ENCODE measurements around the gene CAMK4.
A peak's percentile ranks its signal among the peaks of the same experiment; 100 is the strongest.

The CAMK4 gene

DNA sequence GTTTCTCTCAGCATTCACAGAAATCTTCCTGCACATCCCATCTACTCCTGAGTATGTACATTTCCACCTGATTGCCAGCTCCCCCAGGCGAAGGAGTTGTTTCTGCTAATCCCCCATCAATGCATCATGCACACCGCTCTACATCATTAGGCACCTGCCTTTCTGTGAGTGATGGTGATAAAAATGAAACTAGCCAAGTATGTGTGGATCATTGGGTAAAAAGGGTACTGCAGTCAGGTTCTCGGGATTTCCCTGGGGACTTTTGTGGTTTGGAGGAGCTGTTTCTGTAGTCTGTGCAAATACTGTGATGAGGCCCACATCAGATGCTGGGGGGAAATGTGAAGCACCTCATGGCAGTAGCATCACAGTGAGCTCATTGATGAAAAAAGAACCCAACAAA lies 30.4 kb downstream of the CAMK4 start (continued):
- TF ChIP-seq, protein P1, sequence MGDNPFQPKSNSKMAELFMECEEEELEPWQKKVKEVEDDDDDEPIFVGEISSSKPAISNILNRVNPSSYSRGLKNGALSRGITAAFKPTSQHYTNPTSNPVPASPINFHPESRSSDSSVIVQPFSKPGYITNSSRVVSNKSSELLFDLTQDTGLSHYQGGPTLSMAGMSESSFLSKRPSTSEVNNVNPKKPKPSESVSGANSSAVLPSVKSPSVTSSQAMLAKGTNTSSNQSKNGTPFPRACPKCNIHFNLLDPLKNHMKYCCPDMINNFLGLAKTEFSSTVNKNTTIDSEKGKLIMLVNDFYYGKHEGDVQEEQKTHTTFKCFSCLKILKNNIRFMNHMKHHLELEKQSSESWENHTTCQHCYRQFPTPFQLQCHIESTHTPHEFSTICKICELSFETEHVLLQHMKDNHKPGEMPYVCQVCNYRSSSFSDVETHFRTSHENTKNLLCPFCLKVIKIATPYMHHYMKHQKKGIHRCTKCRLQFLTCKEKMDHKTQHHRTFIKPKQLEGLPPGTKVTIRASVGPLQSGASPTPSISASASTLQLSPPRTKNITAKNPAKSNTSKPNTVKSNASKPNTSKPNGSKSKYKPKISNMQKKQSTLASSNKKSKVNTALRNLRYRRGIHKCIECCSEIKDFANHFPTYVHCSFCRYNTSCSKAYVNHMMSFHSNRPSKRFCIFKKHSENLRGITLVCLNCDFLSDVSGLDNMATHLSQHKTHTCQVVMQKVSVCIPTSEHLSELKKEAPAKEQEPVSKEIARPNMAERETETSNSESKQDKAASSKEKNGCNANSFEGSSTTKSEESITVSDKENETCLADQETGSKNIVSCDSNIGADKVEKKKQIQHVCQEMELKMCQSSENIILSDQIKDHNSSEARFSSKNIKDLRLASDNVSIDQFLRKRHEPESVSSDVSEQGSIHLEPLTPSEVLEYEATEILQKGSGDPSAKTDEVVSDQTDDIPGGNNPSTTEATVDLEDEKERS (tag by site-specific recombination; IDR thresholded peaks at IDR 0.05) = no peak
- TF ChIP-seq, protein P2, sequence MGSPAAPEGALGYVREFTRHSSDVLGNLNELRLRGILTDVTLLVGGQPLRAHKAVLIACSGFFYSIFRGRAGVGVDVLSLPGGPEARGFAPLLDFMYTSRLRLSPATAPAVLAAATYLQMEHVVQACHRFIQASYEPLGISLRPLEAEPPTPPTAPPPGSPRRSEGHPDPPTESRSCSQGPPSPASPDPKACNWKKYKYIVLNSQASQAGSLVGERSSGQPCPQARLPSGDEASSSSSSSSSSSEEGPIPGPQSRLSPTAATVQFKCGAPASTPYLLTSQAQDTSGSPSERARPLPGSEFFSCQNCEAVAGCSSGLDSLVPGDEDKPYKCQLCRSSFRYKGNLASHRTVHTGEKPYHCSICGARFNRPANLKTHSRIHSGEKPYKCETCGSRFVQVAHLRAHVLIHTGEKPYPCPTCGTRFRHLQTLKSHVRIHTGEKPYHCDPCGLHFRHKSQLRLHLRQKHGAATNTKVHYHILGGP (tag by site-specific recombination; IDR thresholded peaks at IDR 0.05) = no peak
- TF ChIP-seq, protein P3, sequence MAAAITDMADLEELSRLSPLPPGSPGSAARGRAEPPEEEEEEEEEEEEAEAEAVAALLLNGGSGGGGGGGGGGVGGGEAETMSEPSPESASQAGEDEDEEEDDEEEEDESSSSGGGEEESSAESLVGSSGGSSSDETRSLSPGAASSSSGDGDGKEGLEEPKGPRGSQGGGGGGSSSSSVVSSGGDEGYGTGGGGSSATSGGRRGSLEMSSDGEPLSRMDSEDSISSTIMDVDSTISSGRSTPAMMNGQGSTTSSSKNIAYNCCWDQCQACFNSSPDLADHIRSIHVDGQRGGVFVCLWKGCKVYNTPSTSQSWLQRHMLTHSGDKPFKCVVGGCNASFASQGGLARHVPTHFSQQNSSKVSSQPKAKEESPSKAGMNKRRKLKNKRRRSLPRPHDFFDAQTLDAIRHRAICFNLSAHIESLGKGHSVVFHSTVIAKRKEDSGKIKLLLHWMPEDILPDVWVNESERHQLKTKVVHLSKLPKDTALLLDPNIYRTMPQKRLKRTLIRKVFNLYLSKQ (tag by site-specific recombination; IDR thresholded peaks at IDR 0.05; ENCODE audit: borderline replicate concordance) = no peak
- no peak for TF ChIP-seq ZNF146 (tag by site-specific recombination; IDR thresholded peaks at IDR 0.05)
- no peak for TF ChIP-seq SCRT1 (tag by site-specific recombination; IDR thresholded peaks at IDR 0.05; ENCODE audit: borderline replicate concordance)
- TF ChIP-seq ZNF302 (tag by site-specific recombination; IDR thresholded peaks at IDR 0.05; ENCODE audit: low read depth) = no peak
- no peak for TF ChIP-seq ZNF112 (tag by site-specific recombination; IDR thresholded peaks at IDR 0.05)
- TF ChIP-seq, protein P4, sequence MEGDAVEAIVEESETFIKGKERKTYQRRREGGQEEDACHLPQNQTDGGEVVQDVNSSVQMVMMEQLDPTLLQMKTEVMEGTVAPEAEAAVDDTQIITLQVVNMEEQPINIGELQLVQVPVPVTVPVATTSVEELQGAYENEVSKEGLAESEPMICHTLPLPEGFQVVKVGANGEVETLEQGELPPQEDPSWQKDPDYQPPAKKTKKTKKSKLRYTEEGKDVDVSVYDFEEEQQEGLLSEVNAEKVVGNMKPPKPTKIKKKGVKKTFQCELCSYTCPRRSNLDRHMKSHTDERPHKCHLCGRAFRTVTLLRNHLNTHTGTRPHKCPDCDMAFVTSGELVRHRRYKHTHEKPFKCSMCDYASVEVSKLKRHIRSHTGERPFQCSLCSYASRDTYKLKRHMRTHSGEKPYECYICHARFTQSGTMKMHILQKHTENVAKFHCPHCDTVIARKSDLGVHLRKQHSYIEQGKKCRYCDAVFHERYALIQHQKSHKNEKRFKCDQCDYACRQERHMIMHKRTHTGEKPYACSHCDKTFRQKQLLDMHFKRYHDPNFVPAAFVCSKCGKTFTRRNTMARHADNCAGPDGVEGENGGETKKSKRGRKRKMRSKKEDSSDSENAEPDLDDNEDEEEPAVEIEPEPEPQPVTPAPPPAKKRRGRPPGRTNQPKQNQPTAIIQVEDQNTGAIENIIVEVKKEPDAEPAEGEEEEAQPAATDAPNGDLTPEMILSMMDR (tag by site-specific recombination; IDR thresholded peaks at IDR 0.05) = no peak
- peak; percentile 66 for TF ChIP-seq ZNF629 (tag by site-specific recombination; IDR thresholded peaks at IDR 0.05)
- TF ChIP-seq ZNF324 (tag by site-specific recombination; IDR thresholded peaks at IDR 0.05) = no peak
- no peak for TF ChIP-seq ZNF530 (tag by site-specific recombination; IDR thresholded peaks at IDR 0.05; ENCODE audit: low read depth)
- TF ChIP-seq ZNF48 (tag by site-specific recombination; IDR thresholded peaks at IDR 0.05) = no peak
- no peak; the same call in 1 of the 2 replicates for TF ChIP-seq ZXDB (tag by site-specific recombination; IDR thresholded peaks at IDR 0.05)
- TF ChIP-seq SCRT2 (tag by site-specific recombination; IDR thresholded peaks at IDR 0.05) = no peak
- no peak for TF ChIP-seq BCL11B (tag by site-specific recombination; IDR thresholded peaks at IDR 0.05; ENCODE audit: low read depth)
- TF ChIP-seq ZNF114 (tag by site-specific recombination; IDR thresholded peaks at IDR 0.05) = no peak
- TF ChIP-seq ZNF155 (tag by site-specific recombination; IDR thresholded peaks at IDR 0.05) = no peak
- TF ChIP-seq ZNF677 (tag by site-specific recombination; IDR thresholded peaks at IDR 0.05) = no peak
- TF ChIP-seq, protein P5, sequence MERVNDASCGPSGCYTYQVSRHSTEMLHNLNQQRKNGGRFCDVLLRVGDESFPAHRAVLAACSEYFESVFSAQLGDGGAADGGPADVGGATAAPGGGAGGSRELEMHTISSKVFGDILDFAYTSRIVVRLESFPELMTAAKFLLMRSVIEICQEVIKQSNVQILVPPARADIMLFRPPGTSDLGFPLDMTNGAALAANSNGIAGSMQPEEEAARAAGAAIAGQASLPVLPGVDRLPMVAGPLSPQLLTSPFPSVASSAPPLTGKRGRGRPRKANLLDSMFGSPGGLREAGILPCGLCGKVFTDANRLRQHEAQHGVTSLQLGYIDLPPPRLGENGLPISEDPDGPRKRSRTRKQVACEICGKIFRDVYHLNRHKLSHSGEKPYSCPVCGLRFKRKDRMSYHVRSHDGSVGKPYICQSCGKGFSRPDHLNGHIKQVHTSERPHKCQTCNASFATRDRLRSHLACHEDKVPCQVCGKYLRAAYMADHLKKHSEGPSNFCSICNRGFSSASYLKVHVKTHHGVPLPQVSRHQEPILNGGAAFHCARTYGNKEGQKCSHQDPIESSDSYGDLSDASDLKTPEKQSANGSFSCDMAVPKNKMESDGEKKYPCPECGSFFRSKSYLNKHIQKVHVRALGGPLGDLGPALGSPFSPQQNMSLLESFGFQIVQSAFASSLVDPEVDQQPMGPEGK (tag by site-specific recombination; IDR thresholded peaks at IDR 0.05) = peak; percentile 24; the same call in 1 of the 2 replicates
- TF ChIP-seq GLIS1 (tag by site-specific recombination; IDR thresholded peaks at IDR 0.05) = peak; percentile 67
- no peak for TF ChIP-seq RBAK (tag by site-specific recombination; IDR thresholded peaks at IDR 0.05)
- TF ChIP-seq OVOL3 (tag by site-specific recombination; IDR thresholded peaks at IDR 0.05) = no peak
- TF ChIP-seq ZNF121 (tag by site-specific recombination; IDR thresholded peaks at IDR 0.05) = no peak

Measured in HEK293 (cell line).